Adrenal gland (tissue), 5 donors: ENCODE results near the gene TBC1D9.

ENCODE experiments used
- POLR2A ChIP-seq, 2 donors: fragments of 450-650 bp; IDR thresholded peaks; one replicate each; pipeline ENCODE4 v1.6.1; 2017; ENCODE audit warnings: antibody characterized with exemption in 2 of 2, mild to moderate bottlenecking in 2 of 2, moderate library complexity in 1 of 2
- TF ChIP-seq, protein P1 (sequence below), 6 experiments: fragments of 450-650 bp in 4 of 6; fragments of 200-600 bp in 2 of 6; sonication (generic) in 1 of 6; IDR thresholded peaks; 1 replicate in 5 of 6; 2 replicates in 1 of 6; pipeline versions ENCODE4 v1.5.1 to v1.8.0; 2016 to 2021; ENCODE audit warnings: antibody characterized with exemption in 6 of 6, mild to moderate bottlenecking in 2 of 6, moderate library complexity in 1 of 6
- donor health status: DM: no; HTN: no; CAD: no.

DNA sequence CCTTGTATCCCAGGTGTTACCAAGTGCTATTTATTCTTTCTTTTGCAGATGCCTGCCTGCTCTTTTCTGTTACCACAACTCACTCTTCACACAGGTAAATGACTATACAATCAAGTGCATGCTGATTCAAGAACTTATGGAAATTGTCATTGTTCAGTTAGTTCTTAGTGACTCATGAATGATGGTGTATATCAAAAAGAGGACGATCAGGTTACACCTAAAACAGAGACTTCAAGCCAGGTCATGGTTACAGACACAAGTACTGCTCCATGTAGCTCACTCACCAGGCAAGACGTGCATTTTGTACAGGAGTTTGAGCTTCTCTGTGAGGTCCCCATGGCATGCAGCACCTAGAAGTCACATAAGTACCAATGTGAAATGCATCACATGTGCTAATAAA, 128.2 kb downstream of the TBC1D9 start:
- TF ChIP-seq, protein P1, sequence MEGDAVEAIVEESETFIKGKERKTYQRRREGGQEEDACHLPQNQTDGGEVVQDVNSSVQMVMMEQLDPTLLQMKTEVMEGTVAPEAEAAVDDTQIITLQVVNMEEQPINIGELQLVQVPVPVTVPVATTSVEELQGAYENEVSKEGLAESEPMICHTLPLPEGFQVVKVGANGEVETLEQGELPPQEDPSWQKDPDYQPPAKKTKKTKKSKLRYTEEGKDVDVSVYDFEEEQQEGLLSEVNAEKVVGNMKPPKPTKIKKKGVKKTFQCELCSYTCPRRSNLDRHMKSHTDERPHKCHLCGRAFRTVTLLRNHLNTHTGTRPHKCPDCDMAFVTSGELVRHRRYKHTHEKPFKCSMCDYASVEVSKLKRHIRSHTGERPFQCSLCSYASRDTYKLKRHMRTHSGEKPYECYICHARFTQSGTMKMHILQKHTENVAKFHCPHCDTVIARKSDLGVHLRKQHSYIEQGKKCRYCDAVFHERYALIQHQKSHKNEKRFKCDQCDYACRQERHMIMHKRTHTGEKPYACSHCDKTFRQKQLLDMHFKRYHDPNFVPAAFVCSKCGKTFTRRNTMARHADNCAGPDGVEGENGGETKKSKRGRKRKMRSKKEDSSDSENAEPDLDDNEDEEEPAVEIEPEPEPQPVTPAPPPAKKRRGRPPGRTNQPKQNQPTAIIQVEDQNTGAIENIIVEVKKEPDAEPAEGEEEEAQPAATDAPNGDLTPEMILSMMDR (IDR thresholded peaks at IDR 0.05): no peak
- no peak for TF ChIP-seq POLR2A (IDR thresholded peaks at IDR 0.05)
